GM12878 (cell line): ENCODE measurements around the gene ACACA. TPM values are rescaled to one million over a fixed set of nuclear protein-coding genes. Genes with fewer than 3 reads are reported as not detected.
A peak's percentile ranks its signal among the peaks of the same experiment; 100 is the strongest.

Experiments
- ATAC-seq: fragments of 200-7000 bp; cut with Tn5 transposase; 3 replicates; pipeline ENCODE4 v1.9.1; 2020; ENCODE audit warnings: mild to moderate bottlenecking, moderate library complexity
- BruUV-seq: library from RNA; stranded (reverse); fragments of 400-500 nt; replicated peaks from 2 replicates; lab custom pipeline; 2021; lab: Mats Ljungman, UMichigan
- CTCF ChIA-PET: fragments of 300-600 bp; sonication (Branson Sonifier 250); formaldehyde crosslinking; extraction: SDS; loops from one replicate; lab custom pipeline; 2021; ENCODE audit warnings: inconsistent platforms; lab: Yijun Ruan, JAX
- POLR2A ChIA-PET: fragments of 350-600 bp; formaldehyde crosslinking; extraction: SDS; loops from one replicate; lab custom pipeline; 2021; ENCODE audit warnings: inconsistent platforms; lab: Charles Lee
- RAD21 ChIA-PET: fragments of 300-600 bp; sonication (Branson Sonifier 250); formaldehyde crosslinking; loops from one replicate; lab custom pipeline; 2023; ENCODE audit warnings: antibody characterized with exemption; ENCODE audit not compliant: unreplicated experiment; lab: Charles Lee
- SMC1A ChIA-PET: fragments of 300-600 bp; sonication (Branson Sonifier 250); formaldehyde crosslinking; loops from one replicate; lab custom pipeline; 2023; ENCODE audit not compliant: unreplicated experiment, uncharacterized antibody; lab: Charles Lee
- DNase-seq: peaks from one replicate; pipeline ENCODE4 v3.0.0-alpha.2; 2011; ENCODE audit warnings: low read depth, low spot score
- FAIRE-seq: peaks from 3 replicates; lab custom pipeline; 2011; peaks lifted over from hg19 to GRCh38; lab: Jason Lieb, UNC
- H2AFZ ChIP-seq: 2 replicates; pipeline ENCODE4 v1.6.0; 2011; ENCODE audit warnings: low read depth, low read length, control low read depth; ENCODE audit not compliant: control insufficient read depth
- H3K27ac ChIP-seq: 2 replicates; pipeline ENCODE4 v1.5.1; 2011; ENCODE audit warnings: control low read depth; ENCODE audit not compliant: control insufficient read depth, insufficient read depth
- H3K27me3 ChIP-seq, 2 experiments: replicated peaks in 1 of 2; 2 replicates each; pipeline versions ENCODE4 v1.6.0 to v1.6.1; 2011; ENCODE audit warnings: low read length in 1 of 2; ENCODE audit not compliant: control insufficient read depth in 2 of 2, insufficient read depth in 2 of 2
- H3K36me3 ChIP-seq, 2 experiments: 2 replicates each; pipeline ENCODE4 v1.5.1; 2011; ENCODE audit warnings: low read length in 1 of 2; ENCODE audit not compliant: control insufficient read depth in 2 of 2, insufficient read depth in 2 of 2
- H3K4me1 ChIP-seq: 2 replicates; pipeline ENCODE4 v1.6.1; 2011; ENCODE audit warnings: mild to moderate bottlenecking, low read length, moderate library complexity, mixed read lengths; ENCODE audit not compliant: control insufficient read depth, insufficient read depth
- H3K4me2 ChIP-seq: 2 replicates; pipeline ENCODE4 v1.6.0; 2011; ENCODE audit warnings: control low read depth; ENCODE audit not compliant: control insufficient read depth, insufficient read depth
- H3K4me3 ChIP-seq: fragments of 200-600 bp; sonication (generic); 2 replicates; pipeline ENCODE4 v1.5.1; 2016
- H3K79me2 ChIP-seq: 2 replicates; pipeline ENCODE4 v1.6.0; 2011; ENCODE audit warnings: low read length; ENCODE audit not compliant: control insufficient read depth, insufficient read depth
- H3K9ac ChIP-seq: 2 replicates; pipeline ENCODE4 v1.8.0; 2011; ENCODE audit warnings: low read length, control low read depth, mixed read lengths; ENCODE audit not compliant: control insufficient read depth, insufficient read depth
- H3K9me3 ChIP-seq: replicated peaks from 3 replicates; pipeline ENCODE4 v1.5.1; 2011; ENCODE audit warnings: mild to moderate bottlenecking, low read length; ENCODE audit not compliant: control insufficient read depth, insufficient read depth
- H4K20me1 ChIP-seq: 2 replicates; pipeline ENCODE4 v1.6.0; 2011; ENCODE audit not compliant: control insufficient read depth, insufficient read depth
- IKZF2 ChIP-seq, 2 experiments: fragments of 450-650 bp; IDR thresholded peaks; 2 replicates each; pipeline ENCODE4 v1.6.1; 2017; ENCODE audit warnings: mild to moderate bottlenecking in 2 of 2, moderate library complexity in 2 of 2
- IRF4 ChIP-seq: IDR thresholded peaks from 2 replicates; pipeline ENCODE4 v1.6.1; 2011; ENCODE audit warnings: low read depth, low read length
- JUNB ChIP-seq: IDR thresholded peaks from 2 replicates; pipeline ENCODE4 v1.6.1; 2016; ENCODE audit warnings: antibody characterized with exemption, mild to moderate bottlenecking
- MYC ChIP-seq: IDR thresholded peaks from 2 replicates; pipeline ENCODE4 v1.6.1; 2011; ENCODE audit warnings: mild to moderate bottlenecking, low read length, moderate library complexity, inconsistent platforms; ENCODE audit not compliant: insufficient read depth, insufficient replicate concordance, insufficient read length, severe bottlenecking
- NFYB ChIP-seq: IDR thresholded peaks from 2 replicates; pipeline ENCODE4 v1.6.1; 2011; ENCODE audit warnings: low read depth, mild to moderate bottlenecking, low read length, improper control_type of control experiment, moderate library complexity; ENCODE audit not compliant: insufficient read depth
- POLR2AphosphoS2 ChIP-seq: IDR thresholded peaks from 2 replicates; pipeline ENCODE4 v1.6.1; 2011; ENCODE audit warnings: low read depth, mild to moderate bottlenecking, low read length, improper control_type of control experiment, moderate library complexity
- RAD51 ChIP-seq: fragments of 450-650 bp; IDR thresholded peaks from 2 replicates; pipeline ENCODE4 v1.6.1; 2016; ENCODE audit warnings: moderate library complexity, mild to moderate bottlenecking, inconsistent platforms
- RELB ChIP-seq: fragments of 450-650 bp; IDR thresholded peaks from 2 replicates; pipeline ENCODE4 v1.6.1; 2017; ENCODE audit warnings: low read depth, mild to moderate bottlenecking, moderate library complexity
- ZBTB40 ChIP-seq: fragments of 450-650 bp; IDR thresholded peaks from 2 replicates; pipeline ENCODE4 v1.6.1; 2016; ENCODE audit warnings: mild to moderate bottlenecking, moderate library complexity, borderline replicate concordance
- ZSCAN29 ChIP-seq: fragments of 450-650 bp; IDR thresholded peaks from 2 replicates; pipeline ENCODE4 v1.6.1; 2017; ENCODE audit warnings: mild to moderate bottlenecking, moderate library complexity
- WGBS: methylation state at CpG from one replicate; pipeline ENCODE4 v1.1.6; 2016; ENCODE audit warnings: low lambda C conversion rate; ENCODE audit not compliant: insufficient replicate concordance, insufficient coverage; ENCODE audit errors: missing lambda C conversion rate; 5-methylcytosine and 5-hydroxymethylcytosine counted together
- in situ Hi-C: fragments of 300-500 bp; cut with MboI; formaldehyde crosslinking; loops from 9 replicates; pipeline ENCODE4 v1.14.3; 2018; ENCODE audit warnings: mixed read lengths
- intact Hi-C: fragments of 100-400 bp; cut with micrococcal nuclease; formaldehyde crosslinking; loops from one replicate; pipeline ENCODE4 v1.14.2; 2022; ENCODE audit not compliant: unreplicated experiment
- polyA plus RNA-seq, 11 experiments: library from polyadenylated mRNA; depleted of rRNA in 4 of 11; unstranded in 6 of 11; stranded (reverse) in 5 of 11; fragments of >200 nt; fragmentation: Nextera tagmentation in 4 of 11; fragmentation: Illumina TruSeq in 1 of 11; extraction: Ambion mirVana in 4 of 11; extraction: Trizol in 1 of 11; gene quantifications; 1 replicate in 1 of 11; 2 replicates in 10 of 11; pipeline versions ENCODE4 v1.2.1 to v1.2.3, GENCODE V29; 2011 to 2016; ENCODE audit warnings: inconsistent platforms in 2 of 11, missing spikeins in 2 of 11, low read depth in 1 of 11
- total RNA-seq, 4 experiments: library from RNA; depleted of rRNA in 3 of 4; stranded (reverse); fragments of >200 nt in 3 of 4; fragmentation: Illumina TruSeq in 1 of 4; extraction: Trizol in 1 of 4; gene quantifications; 2 replicates each; pipeline versions ENCODE4 v1.2.1 to v1.2.3, GENCODE V29; 2013 to 2021

Gene ACACA
- total and polyA plus RNA-seq, 10 of the 15 experiments (the other 5 are each of a cell fraction or from before 2014, with no cell fraction given) = 12.9 to 74.2 (median 32.0) TPM

- Histone ChIP-seq H3K9ac (no peak overlapping the region), H3K79me2 (no peaks in the 10 kb centered on the region), H3K4me2 (no peak overlapping the region), H2AFZ (no peak overlapping the region), H3K4me3 (no peak overlapping the region), H3K36me3 (peaks cover 4 to 8% of the 10 kb centered on the region in 2 experiments; a peak in 3 of 4 replicates), H4K20me1 (no peaks in the 10 kb centered on the region; the same call in 1 of the 2 replicates), H3K4me1 (no peaks in the 10 kb centered on the region), H3K27me3 (no peaks in the 10 kb centered on the region), H3K9me3 (no peaks in the 10 kb centered on the region), H3K27ac (no peak overlapping the region)
- ChIA-PET RAD21 (interaction anchor here (4.8 kb wide), 1 partner anchor 443 kb away, joined by 34 read pairs; the partner anchor contains the start of gene MRM1), CTCF (interaction anchor here (0.8 to 7.0 kb wide), 8 partner anchors 66 to 443 kb away, joined by 3 to 76 read pairs (median 4); partner anchors contain the start of gene MRM1), SMC1A (interaction anchor here (0.8 to 2.8 kb wide), 2 partner anchors 329 to 416 kb away, joined by 3 to 25 read pairs; no protein-coding TSS in a partner anchor), POLR2A (no interaction called here)
- WGBS = 30% methylated on average over 7 of the region's 7 CpGs
- no peak for DNase-seq
- BruUV-seq = TSS peak; percentile 33
- no peak for ATAC-seq
- TF ChIP-seq IRF4 (no peak), MYC (no peak), ZSCAN29 (no peak), NFYB (no peak), RAD51 (no peak), JUNB (no peak), RELB (no peak), IKZF2 (IDR thresholded peaks at IDR 0.05) (no peak), POLR2AphosphoS2 (no peak), ZBTB40 (no peak)
- no peak for FAIRE-seq
- in situ Hi-C loops = no loop called here
- intact Hi-C loops = no loop called here
Measured at GRCh38 chr17:37045351-37045922, 361.2 kb downstream of the ACACA start.
